ENCODE measurements around the gene C1orf21. TPM values are rescaled to one million over a fixed set of nuclear protein-coding genes. Genes with fewer than 3 reads are reported as not detected.

The C1orf21 gene
- total and polyA plus RNA-seq, 2 donors (not counting 1 experiment from before 2014, with no cell fraction given), result under 0.01 to 0.32 TPM

GRCh38 chr1:184514447-184514846 lies 127.6 kb downstream of the C1orf21 start:
- Mint-ChIP-seq H3K27ac (no peak overlapping the region), H3K4me3 (no peak overlapping the region), H3K9me3 (ENCODE audit: insufficient read depth) (no peaks in the 10 kb centered on the region), H3K4me1 (no peaks in the 10 kb centered on the region), H3K27me3 (peaks cover 5% of the 10 kb centered on the region)
- Histone ChIP-seq H3K4me1 (ENCODE audit: control insufficient read depth in 2 of 2, insufficient read depth in 2 of 2, low read length in 2 of 2) (no peaks in the 10 kb centered on the region), H3K36me3 (replicated peaks in 1 of 2; ENCODE audit: control extremely low read depth in 1 of 2, control insufficient read depth in 1 of 2, extremely low read depth in 1 of 2, insufficient read depth in 2 of 2, low read length in 1 of 2) (no peaks in the 10 kb centered on the region), H3K9ac (ENCODE audit: low read length) (no peak overlapping the region), H3K27ac (ENCODE audit: low read length in 2 of 2) (no peak overlapping the region), H3K9me3 (ENCODE audit: control extremely low read depth in 1 of 3, control insufficient read depth in 2 of 3, insufficient read depth in 1 of 3, low read length in 2 of 3) (no peaks in the 10 kb centered on the region), H2AFZ (ENCODE audit: insufficient read depth, low read depth, low read length, poor library complexity, severe bottlenecking) (no peak overlapping the region), H3K27me3 (replicated peaks in 1 of 4; ENCODE audit: control extremely low read depth in 1 of 4, control insufficient read depth in 3 of 4, insufficient read depth in 4 of 4, low read length in 3 of 4) (no peaks in the 10 kb centered on the region), H3K79me2 (ENCODE audit: control insufficient read depth, insufficient read depth, low read length) (no peaks in the 10 kb centered on the region), H3K4me3 (ENCODE audit: control extremely low read depth in 1 of 5, extremely low read depth in 1 of 5, insufficient read depth in 1 of 5, low read depth in 2 of 5, low read length in 4 of 5) (no peak overlapping the region), H4K20me1 (ENCODE audit: control insufficient read depth, insufficient read depth, low read length, poor library complexity, severe bottlenecking) (no peaks in the 10 kb centered on the region), H3K4me2 (replicated peaks; ENCODE audit: low read depth, low read length, poor library complexity, severe bottlenecking) (no peak overlapping the region)
- ATAC-seq (ENCODE audit: low read depth), result no peak
- ChIA-PET POLR2A (no interaction called here), CTCF (no interaction called here)
- TF ChIP-seq EZH2 (IDR thresholded peaks at IDR 0.05; ENCODE audit: borderline replicate concordance, insufficient read depth, low read depth, low read length, poor library complexity, severe bottlenecking), result no peak
- no peak for TF ChIP-seq CTCF (IDR thresholded peaks at IDR 0.05)
- no peak for DNase-seq
- whole genome bisulfite sequencing (ENCODE audit: insufficient coverage), result no CpG with 5 or more reads among the region's 2 CpGs
- intact Hi-C loops (cut with micrococcal nuclease), result no loop called here

GRCh38 chr1:184517130-184517529 lies 130.3 kb downstream of the C1orf21 start:
- no peaks in the 10 kb centered on the region for H3K79me2 ChIP-seq (ENCODE audit: control insufficient read depth, insufficient read depth, low read length)
- ChIA-PET CTCF (no interaction called here), POLR2A (no interaction called here)
- H3K27me3 ChIP-seq (replicated peaks in 1 of 4; ENCODE audit: control extremely low read depth in 1 of 4, control insufficient read depth in 3 of 4, insufficient read depth in 4 of 4, low read length in 3 of 4), result no peaks in the 10 kb centered on the region
- no peak for ATAC-seq (ENCODE audit: low read depth)
- no peak overlapping the region for H3K4me2 ChIP-seq (replicated peaks; ENCODE audit: low read depth, low read length, poor library complexity, severe bottlenecking)
- H3K4me1 Mint-ChIP-seq, result no peaks in the 10 kb centered on the region
- H3K27ac ChIP-seq (ENCODE audit: low read length in 2 of 2), result no peak overlapping the region
- TF ChIP-seq CTCF (IDR thresholded peaks at IDR 0.05) (no peak), EZH2 (IDR thresholded peaks at IDR 0.05; ENCODE audit: borderline replicate concordance, insufficient read depth, low read depth, low read length, poor library complexity, severe bottlenecking) (no peak)
- no peak overlapping the region for H3K9ac ChIP-seq (ENCODE audit: low read length)
- H3K9me3 Mint-ChIP-seq (ENCODE audit: insufficient read depth), result no peaks in the 10 kb centered on the region
- no peaks in the 10 kb centered on the region for H3K4me1 ChIP-seq (ENCODE audit: control insufficient read depth in 2 of 2, insufficient read depth in 2 of 2, low read length in 2 of 2)
- DNase-seq, result no peak
- H3K4me3 ChIP-seq (ENCODE audit: control extremely low read depth in 1 of 5, extremely low read depth in 1 of 5, insufficient read depth in 1 of 5, low read depth in 2 of 5, low read length in 4 of 5), result no peak overlapping the region
- H3K4me3 Mint-ChIP-seq, result no peak overlapping the region
- no peak overlapping the region for H3K27ac Mint-ChIP-seq
- no peaks in the 10 kb centered on the region for H4K20me1 ChIP-seq (ENCODE audit: control insufficient read depth, insufficient read depth, low read length, poor library complexity, severe bottlenecking)
- H3K9me3 ChIP-seq (ENCODE audit: control extremely low read depth in 1 of 3, control insufficient read depth in 2 of 3, insufficient read depth in 1 of 3, low read length in 2 of 3), result no peaks in the 10 kb centered on the region
- intact Hi-C loops (cut with micrococcal nuclease), result no loop called here
- H3K27me3 Mint-ChIP-seq, result peaks cover 5% of the 10 kb centered on the region
- H3K36me3 ChIP-seq (replicated peaks in 1 of 2; ENCODE audit: control extremely low read depth in 1 of 2, control insufficient read depth in 1 of 2, extremely low read depth in 1 of 2, insufficient read depth in 2 of 2, low read length in 1 of 2), result no peaks in the 10 kb centered on the region
- H2AFZ ChIP-seq (ENCODE audit: insufficient read depth, low read depth, low read length, poor library complexity, severe bottlenecking), result no peak overlapping the region
